LoVo (cell line): Measurements from ENCODE around the gene NEU1.
"Not testable (repeated sequence)": the region's sequence is repeated elsewhere in the genome, so short reads cannot be mapped to it uniquely, and the experiment has no call there.

ENCODE experiments used
- DNase-seq: peaks from one replicate; pipeline ENCODE4 v3.0.0-alpha.2; 2016; ENCODE audit warnings: low spot score

Gene NEU1

GRCh38 chr6:31862344-31863235 is at the start of gene NEU1:
Gene NEU1 (minus strand): TSS chr6:31862821. CDS start chr6:31862776, 45 bp downstream.
- DNase-seq: peak; percentile 100

GRCh38 chr6:31911826-31912585 is 49.4 kb upstream of the NEU1 start:
- DNase-seq: no peak

GRCh38 chr6:31909298-31909697 is 46.7 kb upstream of the NEU1 start:
- DNase-seq: not testable (repeated sequence)

- no peak for DNase-seq
These were observed 46.2 kb upstream of the NEU1 start for GRCh38 chr6:31908791-31909190.

GRCh38 chr6:31908255-31908654 is 45.6 kb upstream of the NEU1 start:
- not testable (repeated sequence) for DNase-seq

GRCh38 chr6:31907158-31907813 is 44.7 kb upstream of the NEU1 start:
- no peak for DNase-seq

GRCh38 chr6:31906727-31907126 is 44.1 kb upstream of the NEU1 start:
- not testable (repeated sequence) for DNase-seq

GRCh38 chr6:31906122-31906521 is 43.5 kb upstream of the NEU1 start:
- no peak for DNase-seq

GRCh38 chr6:31905041-31905440 is 42.4 kb upstream of the NEU1 start:
- no peak for DNase-seq

- DNase-seq: no peak
These were observed 41.3 kb upstream of the NEU1 start for GRCh38 chr6:31903957-31904356.

GRCh38 chr6:31901953-31902643 is 39.5 kb upstream of the NEU1 start, which contains the start of gene ZBTB12:
Gene ZBTB12 (minus strand): TSS chr6:31902086. CDS start chr6:31901305, 781 bp downstream.
- DNase-seq: peak; percentile 92

GRCh38 chr6:31901415-31901952 is 38.9 kb upstream of the NEU1 start:
- peak; percentile 29 for DNase-seq

- DNase-seq: no peak
These were observed 38.3 kb upstream of the NEU1 start for GRCh38 chr6:31900917-31901414.

GRCh38 chr6:31899882-31900722 is 37.5 kb upstream of the NEU1 start:
- no peak for DNase-seq

- DNase-seq: no peak
These were observed 36.6 kb upstream of the NEU1 start for GRCh38 chr6:31899215-31899614.

GRCh38 chr6:31898383-31899011 is 35.9 kb upstream of the NEU1 start:
- DNase-seq: peak; percentile 68

GRCh38 chr6:31897612-31898382 is 35.2 kb upstream of the NEU1 start, which contains the start of gene EHMT2:
Gene EHMT2 (minus strand): TSS chr6:31897698. CDS start chr6:31897677, 21 bp downstream.
- DNase-seq: peak; percentile 84

GRCh38 chr6:31896856-31897611 is 34.4 kb upstream of the NEU1 start:
- no peak for DNase-seq
